GM12878 (cell line): ENCODE results near the gene HRG. TPM values are rescaled to one million over a fixed set of nuclear protein-coding genes. Genes with fewer than 3 reads are reported as not detected.

Source experiments
- ATAC-seq: fragments of 200-7000 bp; cut with Tn5 transposase; 3 replicates; pipeline ENCODE4 v1.9.1; 2020; ENCODE audit warnings: mild to moderate bottlenecking, moderate library complexity
- BruUV-seq: library from RNA; stranded (reverse); fragments of 400-500 nt; replicated peaks from 2 replicates; lab custom pipeline; 2021; lab: Mats Ljungman, UMichigan
- CTCF ChIA-PET: fragments of 300-600 bp; sonication (Branson Sonifier 250); formaldehyde crosslinking; extraction: SDS; loops from one replicate; lab custom pipeline; 2021; ENCODE audit warnings: inconsistent platforms; lab: Yijun Ruan, JAX
- POLR2A ChIA-PET: fragments of 350-600 bp; formaldehyde crosslinking; extraction: SDS; loops from one replicate; lab custom pipeline; 2021; ENCODE audit warnings: inconsistent platforms; lab: Charles Lee
- RAD21 ChIA-PET: fragments of 300-600 bp; sonication (Branson Sonifier 250); formaldehyde crosslinking; loops from one replicate; lab custom pipeline; 2023; ENCODE audit warnings: antibody characterized with exemption; ENCODE audit not compliant: unreplicated experiment; lab: Charles Lee
- SMC1A ChIA-PET: fragments of 300-600 bp; sonication (Branson Sonifier 250); formaldehyde crosslinking; loops from one replicate; lab custom pipeline; 2023; ENCODE audit not compliant: unreplicated experiment, uncharacterized antibody; lab: Charles Lee
- DNase-seq: peaks from one replicate; pipeline ENCODE4 v3.0.0-alpha.2; 2011; ENCODE audit warnings: low read depth, low spot score
- FAIRE-seq: peaks from 3 replicates; lab custom pipeline; 2011; peaks lifted over from hg19 to GRCh38; lab: Jason Lieb, UNC
- H2AFZ ChIP-seq: 2 replicates; pipeline ENCODE4 v1.6.0; 2011; ENCODE audit warnings: low read depth, low read length, control low read depth; ENCODE audit not compliant: control insufficient read depth
- H3K27ac ChIP-seq: 2 replicates; pipeline ENCODE4 v1.5.1; 2011; ENCODE audit warnings: control low read depth; ENCODE audit not compliant: control insufficient read depth, insufficient read depth
- H3K27me3 ChIP-seq, 2 experiments: replicated peaks in 1 of 2; 2 replicates each; pipeline versions ENCODE4 v1.6.0 to v1.6.1; 2011; ENCODE audit warnings: low read length in 1 of 2; ENCODE audit not compliant: control insufficient read depth in 2 of 2, insufficient read depth in 2 of 2
- H3K36me3 ChIP-seq, 2 experiments: 2 replicates each; pipeline ENCODE4 v1.5.1; 2011; ENCODE audit warnings: low read length in 1 of 2; ENCODE audit not compliant: control insufficient read depth in 2 of 2, insufficient read depth in 2 of 2
- H3K4me1 ChIP-seq: 2 replicates; pipeline ENCODE4 v1.6.1; 2011; ENCODE audit warnings: mild to moderate bottlenecking, low read length, moderate library complexity, mixed read lengths; ENCODE audit not compliant: control insufficient read depth, insufficient read depth
- H3K4me2 ChIP-seq: 2 replicates; pipeline ENCODE4 v1.6.0; 2011; ENCODE audit warnings: control low read depth; ENCODE audit not compliant: control insufficient read depth, insufficient read depth
- H3K4me3 ChIP-seq: fragments of 200-600 bp; sonication (generic); 2 replicates; pipeline ENCODE4 v1.5.1; 2016
- H3K79me2 ChIP-seq: 2 replicates; pipeline ENCODE4 v1.6.0; 2011; ENCODE audit warnings: low read length; ENCODE audit not compliant: control insufficient read depth, insufficient read depth
- H3K9ac ChIP-seq: 2 replicates; pipeline ENCODE4 v1.8.0; 2011; ENCODE audit warnings: low read length, control low read depth, mixed read lengths; ENCODE audit not compliant: control insufficient read depth, insufficient read depth
- H3K9me3 ChIP-seq: replicated peaks from 3 replicates; pipeline ENCODE4 v1.5.1; 2011; ENCODE audit warnings: mild to moderate bottlenecking, low read length; ENCODE audit not compliant: control insufficient read depth, insufficient read depth
- H4K20me1 ChIP-seq: 2 replicates; pipeline ENCODE4 v1.6.0; 2011; ENCODE audit not compliant: control insufficient read depth, insufficient read depth
- ATF2 ChIP-seq: IDR thresholded peaks from 2 replicates; pipeline ENCODE4 v1.6.1; 2012; ENCODE audit warnings: low read length, inconsistent platforms
- EZH2 ChIP-seq: IDR thresholded peaks from 2 replicates; pipeline ENCODE4 v1.6.1; 2012; ENCODE audit warnings: low read depth, mild to moderate bottlenecking, control low read depth, inconsistent platforms, low read length, borderline replicate concordance; ENCODE audit not compliant: control insufficient read depth
- HSF1 ChIP-seq: fragments of 150-350 bp; IDR thresholded peaks from 2 replicates; pipeline ENCODE4 v1.6.1; 2014; ENCODE audit warnings: mild to moderate bottlenecking, low read depth, low read length
- KDM1A ChIP-seq: fragments of 200-600 bp; sonication (generic); IDR thresholded peaks from 2 replicates; pipeline ENCODE4 v1.6.1; 2016; ENCODE audit warnings: borderline replicate concordance
- MTA2 ChIP-seq: fragments of 450-650 bp; IDR thresholded peaks from 2 replicates; pipeline ENCODE4 v1.6.1; 2016; ENCODE audit warnings: low read depth, mild to moderate bottlenecking, moderate library complexity
- SMAD5 ChIP-seq: IDR thresholded peaks from 2 replicates; pipeline ENCODE4 v1.6.1; 2016; ENCODE audit warnings: antibody characterized with exemption, low read depth
- SMC3 ChIP-seq: IDR thresholded peaks from 2 replicates; pipeline ENCODE4 v1.6.1; 2011; ENCODE audit warnings: low read length, improper control_type of control experiment, borderline replicate concordance
- SUZ12 ChIP-seq: fragments of 200-600 bp; sonication (generic); IDR thresholded peaks from one replicate; pipeline ENCODE4 v1.6.1; 2018; ENCODE audit warnings: antibody characterized with exemption, mild to moderate bottlenecking; ENCODE audit not compliant: unreplicated experiment
- TAF1 ChIP-seq: IDR thresholded peaks from 2 replicates; pipeline ENCODE4 v1.6.1; 2011; ENCODE audit warnings: mild to moderate bottlenecking, low read depth, low read length, borderline replicate concordance
- TARDBP ChIP-seq: IDR thresholded peaks from 2 replicates; pipeline ENCODE4 v1.6.1; 2016; ENCODE audit warnings: borderline replicate concordance
- TBL1XR1 ChIP-seq: IDR thresholded peaks from 2 replicates; pipeline ENCODE4 v1.6.1; 2012; ENCODE audit warnings: low read depth, low read length, improper control_type of control experiment
- USF1 ChIP-seq: IDR thresholded peaks from 2 replicates; pipeline ENCODE4 v1.6.1; 2011; ENCODE audit warnings: borderline replicate concordance, low read depth, mild to moderate bottlenecking, moderate library complexity, mixed read lengths, low read length; ENCODE audit not compliant: insufficient read depth; ENCODE audit errors: extremely low read length
- ZBTB11 ChIP-seq: fragments of 450-650 bp; formaldehyde crosslinking; IDR thresholded peaks from 2 replicates; pipeline ENCODE4 v1.5.0; 2022; ENCODE audit warnings: mild to moderate bottlenecking, missing genetic modification characterization
- WGBS: methylation state at CpG from one replicate; pipeline ENCODE4 v1.1.6; 2016; ENCODE audit warnings: low lambda C conversion rate; ENCODE audit not compliant: insufficient replicate concordance, insufficient coverage; ENCODE audit errors: missing lambda C conversion rate; 5-methylcytosine and 5-hydroxymethylcytosine counted together
- in situ Hi-C: fragments of 300-500 bp; cut with MboI; formaldehyde crosslinking; loops from 9 replicates; pipeline ENCODE4 v1.14.3; 2018; ENCODE audit warnings: mixed read lengths
- intact Hi-C: fragments of 100-400 bp; cut with micrococcal nuclease; formaldehyde crosslinking; loops from one replicate; pipeline ENCODE4 v1.14.2; 2022; ENCODE audit not compliant: unreplicated experiment
- polyA plus RNA-seq, 11 experiments: library from polyadenylated mRNA; depleted of rRNA in 4 of 11; unstranded in 6 of 11; stranded (reverse) in 5 of 11; fragments of >200 nt; fragmentation: Nextera tagmentation in 4 of 11; fragmentation: Illumina TruSeq in 1 of 11; extraction: Ambion mirVana in 4 of 11; extraction: Trizol in 1 of 11; gene quantifications; 1 replicate in 1 of 11; 2 replicates in 10 of 11; pipeline versions ENCODE4 v1.2.1 to v1.2.3, GENCODE V29; 2011 to 2016; ENCODE audit warnings: inconsistent platforms in 2 of 11, missing spikeins in 2 of 11, low read depth in 1 of 11
- total RNA-seq, 4 experiments: library from RNA; depleted of rRNA in 3 of 4; stranded (reverse); fragments of >200 nt in 3 of 4; fragmentation: Illumina TruSeq in 1 of 4; extraction: Trizol in 1 of 4; gene quantifications; 2 replicates each; pipeline versions ENCODE4 v1.2.1 to v1.2.3, GENCODE V29; 2013 to 2021

Gene HRG
- total and polyA plus RNA-seq, 10 of the 15 experiments (the other 5 are each of a cell fraction or from before 2014, with no cell fraction given) = 0.21 TPM; not detected in 9

GRCh38 chr3:186618318-186618938 is 47.4 kb upstream of the HRG start:
- in situ Hi-C loops = loop anchor here (5.0 kb wide), 1 partner anchor 204 kb away; no protein-coding TSS in a partner anchor
- no peaks in the 10 kb centered on the region for H3K36me3 ChIP-seq
- ATAC-seq (no peak), FAIRE-seq (no peak), DNase-seq (no peak)
- no peaks in the 10 kb centered on the region; a peak in 3 of 4 replicates for H3K27me3 ChIP-seq
- no peak overlapping the region for H3K9ac ChIP-seq
- 52% methylated on average over 8 of the region's 8 CpGs for WGBS
- H3K4me1 ChIP-seq = peaks cover 7% of the 10 kb centered on the region
- ChIA-PET SMC1A (interaction anchor here (0.6 to 5.7 kb wide), 4 partner anchors 46 to 280 kb away, joined by 3 to 38 read pairs (median 4); no protein-coding TSS in a partner anchor), POLR2A (no interaction called here), CTCF (interaction anchor here (0.9 to 7.7 kb wide), 14 partner anchors 10 to 675 kb away, joined by 3 to 183 read pairs (median 20); no protein-coding TSS in a partner anchor), RAD21 (interaction anchor here (2.4 to 4.6 kb wide), 4 partner anchors 78 to 635 kb away, joined by 13 to 45 read pairs (median 29); no protein-coding TSS in a partner anchor)
- no peaks in the 10 kb centered on the region for H4K20me1 ChIP-seq
- BruUV-seq = no TSS peak
- H3K79me2 ChIP-seq = no peaks in the 10 kb centered on the region
- H3K4me3 ChIP-seq = no peak overlapping the region
- intact Hi-C loops = loop anchor here (5.0 to 10.0 kb wide), 2 partner anchors 361 to 546 kb away; no protein-coding TSS in a partner anchor
- H2AFZ ChIP-seq = no peak overlapping the region
- no peaks in the 10 kb centered on the region for H3K9me3 ChIP-seq
- H3K4me2 ChIP-seq = no peak overlapping the region
- no peak overlapping the region for H3K27ac ChIP-seq
- no peak for TF ChIP-seq USF1
- TF ChIP-seq SMAD5 = no peak
- no peak for TF ChIP-seq TBL1XR1
- no peak for TF ChIP-seq HSF1
- no peak for TF ChIP-seq MTA2
- TF ChIP-seq EZH2 = no peak
- no peak for TF ChIP-seq ATF2
- TF ChIP-seq KDM1A = no peak
- no peak for TF ChIP-seq SUZ12
- TF ChIP-seq TAF1 = no peak
- no peak for TF ChIP-seq TARDBP
- no peak for TF ChIP-seq ZBTB11 (CRISPR knock-in tag)
- TF ChIP-seq SMC3 = no peak
